Urothelium cell line (cell line): ENCODE data around the gene CDH5.
A peak's percentile ranks its signal among the peaks of the same experiment; 100 is the strongest.

Experiments
- DNase-seq: peaks from one replicate; pipeline ENCODE4 v3.0.0; 2011; ENCODE audit warnings: low spot score, mixed read lengths
- FAIRE-seq: peaks from 2 replicates; lab custom pipeline; 2011; peaks lifted over from hg19 to GRCh38; lab: Jason Lieb, UNC

The CDH5 gene

GRCh38 chr16:66372898-66373155 lies 6.3 kb downstream of the CDH5 start:
- DNase-seq (no peak), FAIRE-seq (no peak)

GRCh38 chr16:66373667-66374066 lies 7.2 kb downstream of the CDH5 start:
- FAIRE-seq (no peak), DNase-seq (no peak)

- no peak for FAIRE-seq
- DNase-seq = no peak
Observed at GRCh38 chr16:66374176-66374575, 7.7 kb downstream of the CDH5 start.

GRCh38 chr16:66375451-66375850 lies 9.0 kb downstream of the CDH5 start:
- no peak for FAIRE-seq

GRCh38 chr16:66376114-66376513 lies 9.6 kb downstream of the CDH5 start:
- FAIRE-seq = no peak
- no peak for DNase-seq

More at GRCh38 chr16:66375451-66375850, 9.0 kb downstream of the CDH5 start:
- no peak for DNase-seq

GRCh38 chr16:66376577-66377305 lies 10.2 kb downstream of the CDH5 start:
- no peak for FAIRE-seq
- DNase-seq = no peak

GRCh38 chr16:66377324-66377723 lies 10.8 kb downstream of the CDH5 start:
- no peak for FAIRE-seq
- DNase-seq = no peak

- no peak for FAIRE-seq
- DNase-seq = no peak
Observed at GRCh38 chr16:66378741-66379570, 12.5 kb downstream of the CDH5 start.

GRCh38 chr16:66379571-66379941 lies 13.1 kb downstream of the CDH5 start:
- DNase-seq = no peak
- no peak for FAIRE-seq

- peak; percentile 91 for FAIRE-seq
- DNase-seq = no peak
Observed at GRCh38 chr16:66380421-66380820, 13.9 kb downstream of the CDH5 start.

GRCh38 chr16:66381585-66382170 lies 15.2 kb downstream of the CDH5 start:
- no peak for FAIRE-seq
- no peak for DNase-seq

- DNase-seq (peak; percentile 83), FAIRE-seq (no peak)
Observed at GRCh38 chr16:66382171-66382965, 15.9 kb downstream of the CDH5 start.

- no peak for FAIRE-seq
- DNase-seq = peak; percentile 85
Observed at GRCh38 chr16:66382966-66383299, 16.4 kb downstream of the CDH5 start.

GRCh38 chr16:66383551-66383950 lies 17.1 kb downstream of the CDH5 start:
- no peak for DNase-seq
- no peak for FAIRE-seq

- no peak for FAIRE-seq
- DNase-seq = no peak
Observed at GRCh38 chr16:66385415-66385814, 18.9 kb downstream of the CDH5 start.

GRCh38 chr16:66386629-66387622 lies 20.4 kb downstream of the CDH5 start:
- FAIRE-seq = peak; percentile 40

GRCh38 chr16:66387817-66388332 lies 21.4 kb downstream of the CDH5 start:
- no peak for DNase-seq
- no peak for FAIRE-seq

More at GRCh38 chr16:66386629-66387622, 20.4 kb downstream of the CDH5 start:
- no peak for DNase-seq

GRCh38 chr16:66388350-66389139 lies 22.1 kb downstream of the CDH5 start:
- FAIRE-seq (peak; percentile 46), DNase-seq (no peak)
